Smooth muscle cell of the umbilical artery (primary cell): ENCODE data around the gene RETREG1. TPM values are rescaled to one million over a fixed set of nuclear protein-coding genes. Genes with fewer than 3 reads are reported as not detected.

Source experiments
- total RNA-seq: library from RNA; depleted of rRNA; stranded (reverse); fragments of >200 nt; gene quantifications from 2 replicates; pipeline ENCODE4 v1.2.3, GENCODE V29; 2014

RETREG1 gene, protein sequence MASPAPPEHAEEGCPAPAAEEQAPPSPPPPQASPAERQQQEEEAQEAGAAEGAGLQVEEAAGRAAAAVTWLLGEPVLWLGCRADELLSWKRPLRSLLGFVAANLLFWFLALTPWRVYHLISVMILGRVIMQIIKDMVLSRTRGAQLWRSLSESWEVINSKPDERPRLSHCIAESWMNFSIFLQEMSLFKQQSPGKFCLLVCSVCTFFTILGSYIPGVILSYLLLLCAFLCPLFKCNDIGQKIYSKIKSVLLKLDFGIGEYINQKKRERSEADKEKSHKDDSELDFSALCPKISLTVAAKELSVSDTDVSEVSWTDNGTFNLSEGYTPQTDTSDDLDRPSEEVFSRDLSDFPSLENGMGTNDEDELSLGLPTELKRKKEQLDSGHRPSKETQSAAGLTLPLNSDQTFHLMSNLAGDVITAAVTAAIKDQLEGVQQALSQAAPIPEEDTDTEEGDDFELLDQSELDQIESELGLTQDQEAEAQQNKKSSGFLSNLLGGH
- total RNA-seq, result 0.83 and 1.2 TPM in 2 replicates

GRCh38 chr5:16616536-16617273 is at the start of gene RETREG1:
TSS of gene RETREG1 (minus strand) at chr5:16616997. CDS start at chr5:16616971, 26 bp downstream.

DNA sequence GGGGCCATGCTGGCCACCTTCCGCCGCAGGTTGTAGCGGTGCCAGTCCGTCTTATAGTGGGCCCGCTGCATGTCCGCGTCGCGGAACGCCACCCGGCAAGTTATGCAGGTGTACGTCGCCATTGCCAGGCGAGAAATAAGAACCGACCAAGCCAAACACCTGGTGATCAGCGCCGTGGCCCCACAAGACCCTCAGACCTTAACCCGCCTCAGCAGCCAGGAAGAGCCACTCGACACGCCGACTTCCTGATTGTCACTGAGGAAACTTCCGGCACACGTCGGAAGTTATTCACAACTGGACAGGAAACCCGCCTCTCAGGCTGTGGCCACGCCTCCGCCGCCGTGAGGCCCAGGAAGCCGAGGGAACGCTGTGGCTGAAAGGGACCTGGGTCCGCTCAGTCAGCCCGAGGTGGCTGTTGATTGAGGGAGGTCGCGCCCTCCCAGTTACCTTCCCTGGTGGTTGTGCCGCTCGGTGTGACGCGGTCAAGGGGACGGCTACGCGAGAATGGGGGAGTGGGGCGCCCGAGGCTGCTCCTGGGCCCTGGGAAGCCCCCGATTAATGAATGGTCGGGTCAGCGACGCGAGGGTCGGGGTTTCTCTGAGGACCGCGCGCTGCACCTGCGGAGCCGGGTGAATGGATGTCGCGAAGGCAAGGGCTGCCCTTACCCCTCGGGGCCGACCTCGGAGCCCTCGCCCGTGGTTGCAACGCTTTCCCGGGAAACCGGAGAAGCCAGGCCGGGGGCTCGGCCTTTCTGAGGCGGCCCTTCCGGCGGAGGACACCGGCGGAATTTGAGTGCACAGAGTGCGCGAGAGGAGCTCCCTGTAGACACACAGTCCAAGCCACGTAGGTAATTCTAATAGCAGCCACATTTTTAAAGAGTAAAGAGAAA is 151.0 kb downstream of the RETREG1 start, which contains the start of gene ZNF622:
Gene ZNF622, minus strand, starts transcription at position 257 of the 889 bp plus-strand sequence. Its CDS starts 135 bp downstream, at position 122.

Other genes starting within 250 kb of the RETREG1 start
- 47.1 and 60.9 TPM in 2 replicates for gene ZNF622, start 151.2 kb downstream of the RETREG1 start, total RNA-seq